DND-41 (cell line): ENCODE measurements around the gene ATG13.

ENCODE experiments used
- ATAC-seq: fragments of 200-7000 bp; cut with Tn5 transposase; 3 replicates; pipeline ENCODE4 v1.9.1; 2021; ENCODE audit warnings: low read depth; ENCODE audit not compliant: insufficient read depth
- DNase-seq: peaks from one replicate; pipeline ENCODE4 v3.0.0-alpha.2; 2020
- H2AFZ ChIP-seq: 2 replicates; pipeline ENCODE4 v1.6.0; 2012; ENCODE audit warnings: low read depth, low read length
- H3K27ac ChIP-seq: 2 replicates; pipeline ENCODE4 v1.5.1; 2012; ENCODE audit warnings: low read length, inconsistent platforms
- H3K27me3 ChIP-seq: fragments of 200-600 bp; sonication (generic); 2 replicates; pipeline ENCODE4 v1.6.0; 2012; ENCODE audit warnings: low read length, mild to moderate bottlenecking, inconsistent platforms; ENCODE audit not compliant: insufficient read depth, poor library complexity
- H3K36me3 ChIP-seq: 2 replicates; pipeline ENCODE4 v1.5.1; 2012; ENCODE audit warnings: low read length, inconsistent platforms; ENCODE audit not compliant: insufficient read depth
- H3K4me1 ChIP-seq: 2 replicates; pipeline ENCODE4 v1.5.1; 2012; ENCODE audit warnings: mild to moderate bottlenecking, low read length; ENCODE audit not compliant: insufficient read depth
- H3K4me2 ChIP-seq: 2 replicates; pipeline ENCODE4 v1.6.0; 2012; ENCODE audit warnings: mild to moderate bottlenecking, moderate library complexity, low read length, inconsistent platforms; ENCODE audit not compliant: insufficient read depth
- H3K4me3 ChIP-seq, 2 experiments: fragments of 200-600 bp in 1 of 2; shearing (Covaris generic) in 1 of 2; 2 replicates each; pipeline ENCODE4 v1.5.1; 2012 to 2016; ENCODE audit warnings: inconsistent platforms in 2 of 2, low read length in 2 of 2, mild to moderate bottlenecking in 2 of 2, low read depth in 1 of 2, moderate library complexity in 1 of 2
- H3K79me2 ChIP-seq: 2 replicates; pipeline ENCODE4 v1.6.0; 2012; ENCODE audit warnings: low read length, inconsistent platforms; ENCODE audit not compliant: insufficient read depth
- H3K9ac ChIP-seq: 2 replicates; pipeline ENCODE4 v1.6.0; 2012; ENCODE audit warnings: low read depth, mild to moderate bottlenecking, inconsistent platforms, low read length, moderate library complexity
- H3K9me3 ChIP-seq: 2 replicates; pipeline ENCODE4 v1.5.1; 2012; ENCODE audit warnings: low read length, moderate library complexity, mild to moderate bottlenecking, inconsistent platforms; ENCODE audit not compliant: insufficient read depth, severe bottlenecking
- H4K20me1 ChIP-seq: 2 replicates; pipeline ENCODE4 v1.6.0; 2012; ENCODE audit warnings: low read length; ENCODE audit not compliant: insufficient read depth
- EZH2 ChIP-seq: IDR thresholded peaks from 3 replicates; pipeline ENCODE4 v1.6.1; 2012; ENCODE audit warnings: borderline replicate concordance, low read depth, mild to moderate bottlenecking, moderate library complexity, low read length, inconsistent platforms; ENCODE audit not compliant: severe bottlenecking
- TF ChIP-seq, protein P1 (sequence below): IDR thresholded peaks from 2 replicates; pipeline ENCODE4 v1.5.1; 2012; ENCODE audit warnings: borderline replicate concordance, low read length, moderate library complexity, mild to moderate bottlenecking; ENCODE audit not compliant: poor library complexity, severe bottlenecking; ENCODE audit errors: extremely low read depth

ATG13 gene

DNA sequence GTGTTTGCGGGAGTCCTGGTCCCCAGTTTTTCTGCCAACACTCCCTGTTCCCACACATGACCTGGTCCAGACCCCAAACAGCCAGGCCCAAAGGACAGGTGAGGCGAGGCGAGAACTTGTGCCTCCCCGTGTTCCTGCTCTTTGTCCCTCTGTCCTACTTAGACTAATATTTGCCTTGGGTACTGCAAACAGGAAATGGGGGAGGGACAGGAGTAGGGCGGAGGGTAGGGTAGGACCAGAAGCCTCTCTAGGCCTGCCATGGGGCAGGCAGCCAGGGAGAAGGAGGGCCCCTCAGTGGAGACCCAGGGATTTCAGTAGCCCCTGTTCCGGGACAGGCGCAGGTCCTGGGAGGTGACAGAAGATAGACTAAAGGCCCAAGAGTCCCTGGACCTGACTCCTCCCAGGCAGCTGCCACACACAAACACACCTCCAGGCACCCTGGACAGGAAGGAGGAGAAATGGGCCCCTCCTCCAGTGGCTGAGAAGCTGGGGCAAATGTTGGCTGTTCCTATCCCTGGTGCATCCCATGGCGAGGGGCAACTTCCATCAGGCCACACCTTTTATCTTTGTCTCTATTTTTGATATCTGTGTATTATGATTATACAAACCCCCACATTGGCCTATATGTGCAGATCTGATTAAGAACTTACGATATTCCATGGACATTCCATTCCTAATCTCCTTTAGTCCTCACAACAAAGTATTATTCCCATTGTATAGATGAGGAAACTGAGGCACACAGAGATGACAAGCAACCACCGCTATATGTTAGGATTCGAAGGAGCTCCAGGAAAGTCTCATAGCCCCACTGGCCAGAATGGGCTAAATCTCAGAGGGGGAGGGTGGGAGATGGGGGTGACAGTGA is 101.0 kb downstream of the ATG13 start:
- DNase-seq (no peak), ATAC-seq (peak; percentile 61; the same call in 2 of the 3 replicates)
- H3K9me3 ChIP-seq: no peaks in the 10 kb centered on the region
- no peaks in the 10 kb centered on the region for H3K79me2 ChIP-seq
- H3K27ac ChIP-seq: no peak overlapping the region
- no peaks in the 10 kb centered on the region for H3K27me3 ChIP-seq
- H3K4me3 ChIP-seq: no peak overlapping the region
- H2AFZ ChIP-seq: peak overlapping the region; percentile 12; the same call in 1 of the 2 replicates
- TF ChIP-seq EZH2: no peak
- TF ChIP-seq, protein P1, sequence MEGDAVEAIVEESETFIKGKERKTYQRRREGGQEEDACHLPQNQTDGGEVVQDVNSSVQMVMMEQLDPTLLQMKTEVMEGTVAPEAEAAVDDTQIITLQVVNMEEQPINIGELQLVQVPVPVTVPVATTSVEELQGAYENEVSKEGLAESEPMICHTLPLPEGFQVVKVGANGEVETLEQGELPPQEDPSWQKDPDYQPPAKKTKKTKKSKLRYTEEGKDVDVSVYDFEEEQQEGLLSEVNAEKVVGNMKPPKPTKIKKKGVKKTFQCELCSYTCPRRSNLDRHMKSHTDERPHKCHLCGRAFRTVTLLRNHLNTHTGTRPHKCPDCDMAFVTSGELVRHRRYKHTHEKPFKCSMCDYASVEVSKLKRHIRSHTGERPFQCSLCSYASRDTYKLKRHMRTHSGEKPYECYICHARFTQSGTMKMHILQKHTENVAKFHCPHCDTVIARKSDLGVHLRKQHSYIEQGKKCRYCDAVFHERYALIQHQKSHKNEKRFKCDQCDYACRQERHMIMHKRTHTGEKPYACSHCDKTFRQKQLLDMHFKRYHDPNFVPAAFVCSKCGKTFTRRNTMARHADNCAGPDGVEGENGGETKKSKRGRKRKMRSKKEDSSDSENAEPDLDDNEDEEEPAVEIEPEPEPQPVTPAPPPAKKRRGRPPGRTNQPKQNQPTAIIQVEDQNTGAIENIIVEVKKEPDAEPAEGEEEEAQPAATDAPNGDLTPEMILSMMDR: no peak
- no peak overlapping the region for H3K9ac ChIP-seq
- H3K36me3 ChIP-seq: no peaks in the 10 kb centered on the region
- H3K4me2 ChIP-seq: no peak overlapping the region
- no peaks in the 10 kb centered on the region for H4K20me1 ChIP-seq
- 0 out of 2 replicates have a peak, but pooled peaks cover 5% of the 10 kb centered on the region for H3K4me1 ChIP-seq

DNA sequence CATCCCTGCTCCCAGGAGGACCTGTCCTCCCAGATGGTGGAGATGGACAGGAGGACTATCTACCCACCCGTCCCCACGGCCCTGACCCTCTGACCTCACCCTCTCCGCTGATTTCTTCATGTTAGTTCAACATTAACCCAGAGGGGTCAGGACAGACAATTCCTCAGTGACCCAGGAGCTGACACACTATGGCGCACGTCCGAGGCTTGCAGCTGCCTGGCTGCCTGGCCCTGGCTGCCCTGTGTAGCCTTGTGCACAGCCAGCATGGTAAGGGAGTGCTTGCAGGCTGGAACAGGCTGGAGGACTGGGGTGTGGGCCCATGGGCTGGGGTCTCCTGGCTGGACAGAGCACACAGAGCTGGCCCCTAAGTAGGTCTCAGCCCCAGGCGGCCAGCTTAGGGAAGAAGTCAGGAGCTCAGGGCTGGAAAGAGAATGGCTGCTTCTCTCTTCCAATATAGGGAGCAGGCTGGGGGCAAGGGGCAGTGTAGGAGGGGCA is 101.7 kb downstream of the ATG13 start, which contains the start of gene F2:
TSS of gene F2 (plus strand) at position 166 of the 495 bp plus-strand sequence. CDS start at position 189, 23 bp downstream.
- DNase-seq (no peak), ATAC-seq (no peak)
- Histone ChIP-seq H3K27me3 (no peaks in the 10 kb centered on the region), H3K4me2 (no peak within 1 kb of the TSS), H4K20me1 (no peaks in the 10 kb centered on the region), H3K79me2 (no peaks in the 10 kb centered on the region), H3K27ac (no peak within 1 kb of the TSS), H3K4me3 (no peak within 1 kb of the TSS), H3K9me3 (no peaks in the 10 kb centered on the region), H3K36me3 (no peaks in the 10 kb centered on the region), H3K9ac (no peak within 1 kb of the TSS), H3K4me1 (0 out of 2 replicates have a peak, but pooled peaks cover 5% of the 10 kb centered on the region), H2AFZ (peak within 1 kb of the TSS; percentile 12; the same call in 1 of the 2 replicates)
- TF ChIP-seq EZH2: no peak
- TF ChIP-seq, protein P1: no peak

DNA sequence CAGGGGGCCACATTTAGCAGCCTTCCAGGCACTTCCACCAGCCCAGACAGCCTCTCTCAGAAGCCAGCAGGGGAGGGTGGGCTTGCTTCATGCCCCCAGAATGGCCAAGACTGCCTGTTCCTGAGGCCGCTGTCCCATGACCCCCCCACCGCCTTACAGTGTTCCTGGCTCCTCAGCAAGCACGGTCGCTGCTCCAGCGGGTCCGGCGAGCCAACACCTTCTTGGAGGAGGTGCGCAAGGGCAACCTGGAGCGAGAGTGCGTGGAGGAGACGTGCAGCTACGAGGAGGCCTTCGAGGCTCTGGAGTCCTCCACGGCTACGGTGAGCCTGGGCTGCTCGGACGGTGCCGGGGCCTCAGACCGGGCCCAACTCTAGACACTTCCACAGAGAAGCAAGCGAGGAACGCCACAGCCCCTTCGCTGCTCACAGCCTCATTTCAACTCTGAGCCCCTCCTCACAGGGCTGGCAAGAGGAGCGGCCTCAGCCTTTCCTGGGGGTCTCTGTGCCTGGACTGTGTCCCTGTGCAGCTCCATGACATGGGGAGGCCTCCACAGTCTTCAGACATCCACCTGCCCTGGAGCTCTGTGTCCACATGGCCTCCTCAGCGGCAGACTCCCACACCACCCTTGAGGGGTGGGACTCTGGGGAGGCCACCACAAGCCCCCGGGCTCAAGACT is 102.3 kb downstream of the ATG13 start:
- Histone ChIP-seq H3K9me3 (no peaks in the 10 kb centered on the region), H3K36me3 (no peaks in the 10 kb centered on the region), H3K27me3 (no peaks in the 10 kb centered on the region), H2AFZ (no peak overlapping the region; the same call in 1 of the 2 replicates), H3K79me2 (no peaks in the 10 kb centered on the region), H3K9ac (no peak overlapping the region), H3K27ac (no peak overlapping the region), H3K4me3 (no peak overlapping the region), H4K20me1 (no peaks in the 10 kb centered on the region), H3K4me1 (0 out of 2 replicates have a peak, but pooled peaks cover 5% of the 10 kb centered on the region), H3K4me2 (no peak overlapping the region)
- ATAC-seq (peak; percentile 19; the same call in 1 of the 3 replicates), DNase-seq (no peak)
- no peak for TF ChIP-seq EZH2
- TF ChIP-seq, protein P1: no peak
